ENCODE results near the gene RBM6. TPM values are rescaled to one million over a fixed set of nuclear protein-coding genes. Genes with fewer than 3 reads are reported as not detected.
"Not testable (repeated sequence)": the region's sequence is repeated elsewhere in the genome, so short reads cannot be mapped to it uniquely, and the experiment has no call there.

Gene RBM6
- total and polyA plus RNA-seq, 3 experiments from 2014 or later, result 53.2 to 75.8 (median 71.6) TPM

GRCh38 chr3:49911124-49911420, 28.9 kb upstream of the RBM6 start:
- Histone ChIP-seq H3K4me1 (ENCODE audit: insufficient read depth, low read length) (peaks cover 7% of the 10 kb centered on the region), H3K27ac (ENCODE audit: low read depth, low read length) (no peak overlapping the region), H3K36me3 (ENCODE audit: insufficient read depth, low read length) (peaks cover 8% of the 10 kb centered on the region), H3K9me3 (ENCODE audit: low read length) (no peaks in the 10 kb centered on the region), H3K4me3 (ENCODE audit: low read length) (no peak overlapping the region), H3K27me3 (ENCODE audit: insufficient read depth, low read length, poor library complexity, severe bottlenecking) (no peaks in the 10 kb centered on the region)
- ChIA-PET POLR2A (no interaction called here), CTCF (no interaction called here)
- peaks cover 5 to 11% (median 7%) of the 10 kb centered on the region in 3 donors for H3K4me1 Mint-ChIP-seq
- peaks cover 0 to 47% (median 13%) of the 10 kb centered on the region in 3 donors for H3K36me3 Mint-ChIP-seq
- no peaks in the 10 kb centered on the region for H3K27me3 Mint-ChIP-seq
- H3K9me3 Mint-ChIP-seq, result no peaks in the 10 kb centered on the region
- peak overlapping the region in 1 of 8 donors; percentile 43 for H3K27ac Mint-ChIP-seq
- DNase-seq, result no peak
- H3K4me3 Mint-ChIP-seq, result no peak overlapping the region

DNA sequence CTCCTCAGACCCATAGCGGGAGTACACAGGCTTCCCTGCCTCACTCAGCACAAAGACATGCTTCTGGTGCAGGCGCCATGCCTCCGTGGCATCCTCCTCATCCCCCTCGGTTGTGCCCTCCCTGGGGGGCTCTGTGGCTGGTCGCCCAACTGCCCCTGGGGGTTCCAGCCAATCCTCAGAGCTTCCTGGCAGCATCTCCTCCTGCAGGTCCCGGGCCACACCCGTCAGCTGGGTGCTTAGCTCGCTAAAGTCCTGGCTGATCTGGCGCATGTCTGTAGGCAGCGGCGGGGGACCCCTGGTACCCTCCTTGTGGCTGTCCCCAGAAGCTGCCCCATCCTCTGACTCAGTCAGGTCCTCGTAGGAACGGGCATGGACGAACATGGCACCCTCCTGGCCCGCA, 28.3 kb upstream of the RBM6 start:
- no peak overlapping the region for H3K27ac ChIP-seq (ENCODE audit: low read depth, low read length)
- peaks cover 2% of the 10 kb centered on the region for H3K4me1 ChIP-seq (ENCODE audit: insufficient read depth, low read length)
- no peak overlapping the region for H3K4me3 ChIP-seq (ENCODE audit: low read length)
- H3K9me3 ChIP-seq (ENCODE audit: low read length), result no peaks in the 10 kb centered on the region
- Mint-ChIP-seq H3K27me3 (no peaks in the 10 kb centered on the region), H3K27ac (peak overlapping the region in 1 of 8 donors; percentile 83), H3K4me3 (no peak overlapping the region), H3K4me1 (peaks cover 3 to 6% (median 5%) of the 10 kb centered on the region in 3 donors), H3K9me3 (no peaks in the 10 kb centered on the region), H3K36me3 (peaks cover 0 to 50% (median 13%) of the 10 kb centered on the region in 3 donors)
- ChIA-PET CTCF (interaction anchor here (1.2 kb wide), 1 partner anchor 12 kb away, joined by 3 read pairs; no protein-coding TSS in a partner anchor), POLR2A (interaction anchor here (0.6 kb wide), 1 partner anchor 29 kb away, joined by 3 read pairs; no protein-coding TSS in a partner anchor)
- no peak for DNase-seq
- H3K36me3 ChIP-seq (ENCODE audit: insufficient read depth, low read length), result peaks cover 8% of the 10 kb centered on the region
- no peaks in the 10 kb centered on the region for H3K27me3 ChIP-seq (ENCODE audit: insufficient read depth, low read length, poor library complexity, severe bottlenecking)

- Mint-ChIP-seq H3K4me1 (peaks cover 0 to 4% (median 2%) of the 10 kb centered on the region in 3 donors), H3K9me3 (no peaks in the 10 kb centered on the region), H3K27me3 (no peaks in the 10 kb centered on the region), H3K36me3 (peaks cover 0 to 53% (median 13%) of the 10 kb centered on the region in 3 donors), H3K27ac (peak overlapping the region in 2 of 8 donors; percentile 30 to 60), H3K4me3 (no peak overlapping the region)
- H3K4me1 ChIP-seq (ENCODE audit: insufficient read depth, low read length), result no peaks in the 10 kb centered on the region
- H3K36me3 ChIP-seq (ENCODE audit: insufficient read depth, low read length), result peaks cover 8% of the 10 kb centered on the region
- no peaks in the 10 kb centered on the region for H3K9me3 ChIP-seq (ENCODE audit: low read length)
- H3K27ac ChIP-seq (ENCODE audit: low read depth, low read length), result no peak overlapping the region
- no peak for DNase-seq
- ChIA-PET CTCF (interaction anchor here (1.2 kb wide), 1 partner anchor 13 kb away, joined by 3 read pairs; no protein-coding TSS in a partner anchor), POLR2A (no interaction called here)
- H3K4me3 ChIP-seq (ENCODE audit: low read length), result no peak overlapping the region
- H3K27me3 ChIP-seq (ENCODE audit: insufficient read depth, low read length, poor library complexity, severe bottlenecking), result no peaks in the 10 kb centered on the region
These were observed 27.1 kb upstream of the RBM6 start for GRCh38 chr3:49912881-49913281.

DNA sequence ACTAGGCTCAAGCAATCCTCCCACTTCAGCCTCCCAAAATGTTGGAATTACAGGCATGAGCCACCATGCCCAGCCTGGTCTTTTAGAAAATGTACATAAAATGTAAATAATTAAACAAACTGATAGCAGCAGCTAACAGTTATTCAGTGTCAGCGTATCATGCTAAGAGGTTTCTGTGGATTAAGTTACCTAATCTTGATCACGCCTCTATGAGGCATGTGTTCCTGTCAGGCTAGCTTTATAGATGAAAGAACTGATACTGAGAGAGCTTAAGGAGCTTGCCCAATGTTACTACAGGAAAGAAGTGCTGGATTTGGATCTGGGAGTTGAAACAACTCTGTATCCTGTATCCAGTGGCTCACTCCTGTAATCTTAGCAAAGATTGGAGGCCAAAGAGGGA, 25.0 kb upstream of the RBM6 start:
- no peaks in the 10 kb centered on the region for H3K27me3 Mint-ChIP-seq
- CTCF ChIA-PET, result no interaction called here
- DNase-seq, result no peak
- POLR2A ChIA-PET, result interaction anchor here (0.6 kb wide), 1 partner anchor 45 kb away, joined by 4 read pairs; no protein-coding TSS in a partner anchor
- H3K9me3 ChIP-seq (ENCODE audit: low read length), result no peaks in the 10 kb centered on the region
- H3K27ac ChIP-seq (ENCODE audit: low read depth, low read length), result no peak overlapping the region
- no peaks in the 10 kb centered on the region for H3K27me3 ChIP-seq (ENCODE audit: insufficient read depth, low read length, poor library complexity, severe bottlenecking)
- no peaks in the 10 kb centered on the region for H3K4me1 ChIP-seq (ENCODE audit: insufficient read depth, low read length)
- H3K36me3 ChIP-seq (ENCODE audit: insufficient read depth, low read length), result no peaks in the 10 kb centered on the region
- H3K4me1 Mint-ChIP-seq, result peaks cover 4% of the 10 kb centered on the region in 3 donors
- H3K9me3 Mint-ChIP-seq, result no peaks in the 10 kb centered on the region
- H3K27ac Mint-ChIP-seq, result peak overlapping the region in 1 of 8 donors; percentile 63
- no peak overlapping the region for H3K4me3 Mint-ChIP-seq
- no peak overlapping the region for H3K4me3 ChIP-seq (ENCODE audit: low read length)
- H3K36me3 Mint-ChIP-seq, result peaks cover 0 to 44% (median 13%) of the 10 kb centered on the region in 3 donors

DNA sequence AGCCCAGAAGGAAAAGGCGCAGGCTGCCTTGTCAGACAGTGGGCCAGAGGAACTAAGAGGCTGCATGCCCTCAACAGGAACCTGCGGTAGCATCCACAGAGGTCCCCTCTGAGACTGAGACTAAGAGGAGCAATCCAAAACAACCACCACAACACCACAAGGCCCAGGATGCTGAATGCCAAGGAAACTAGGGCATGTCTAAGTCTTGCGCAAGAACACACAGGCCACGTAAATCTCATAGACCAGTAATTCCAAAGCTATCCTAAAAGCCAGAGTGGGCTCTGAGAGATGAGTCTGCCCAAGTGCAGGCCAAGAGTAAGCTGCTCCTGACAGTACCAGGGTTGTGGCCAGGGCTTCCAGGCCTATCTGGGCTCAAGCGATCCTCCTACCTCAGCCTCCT, 23.3 kb upstream of the RBM6 start:
- ChIA-PET POLR2A (no interaction called here), CTCF (interaction anchor here (1.5 kb wide), 1 partner anchor 11 kb away, joined by 3 read pairs; no protein-coding TSS in a partner anchor)
- Histone ChIP-seq H3K4me1 (ENCODE audit: insufficient read depth, low read length) (no peaks in the 10 kb centered on the region), H3K4me3 (ENCODE audit: low read length) (no peak overlapping the region), H3K27me3 (ENCODE audit: insufficient read depth, low read length, poor library complexity, severe bottlenecking) (no peaks in the 10 kb centered on the region), H3K9me3 (ENCODE audit: low read length) (no peaks in the 10 kb centered on the region), H3K36me3 (ENCODE audit: insufficient read depth, low read length) (no peaks in the 10 kb centered on the region), H3K27ac (ENCODE audit: low read depth, low read length) (no peak overlapping the region)
- Mint-ChIP-seq H3K9me3 (no peaks in the 10 kb centered on the region), H3K27ac (no peak overlapping the region), H3K27me3 (no peaks in the 10 kb centered on the region), H3K36me3 (peaks cover 3 to 31% (median 9%) of the 10 kb centered on the region in 3 donors), H3K4me1 (peaks cover 4 to 6% (median 4%) of the 10 kb centered on the region in 3 donors), H3K4me3 (no peak overlapping the region)
- DNase-seq, result no peak

DNA sequence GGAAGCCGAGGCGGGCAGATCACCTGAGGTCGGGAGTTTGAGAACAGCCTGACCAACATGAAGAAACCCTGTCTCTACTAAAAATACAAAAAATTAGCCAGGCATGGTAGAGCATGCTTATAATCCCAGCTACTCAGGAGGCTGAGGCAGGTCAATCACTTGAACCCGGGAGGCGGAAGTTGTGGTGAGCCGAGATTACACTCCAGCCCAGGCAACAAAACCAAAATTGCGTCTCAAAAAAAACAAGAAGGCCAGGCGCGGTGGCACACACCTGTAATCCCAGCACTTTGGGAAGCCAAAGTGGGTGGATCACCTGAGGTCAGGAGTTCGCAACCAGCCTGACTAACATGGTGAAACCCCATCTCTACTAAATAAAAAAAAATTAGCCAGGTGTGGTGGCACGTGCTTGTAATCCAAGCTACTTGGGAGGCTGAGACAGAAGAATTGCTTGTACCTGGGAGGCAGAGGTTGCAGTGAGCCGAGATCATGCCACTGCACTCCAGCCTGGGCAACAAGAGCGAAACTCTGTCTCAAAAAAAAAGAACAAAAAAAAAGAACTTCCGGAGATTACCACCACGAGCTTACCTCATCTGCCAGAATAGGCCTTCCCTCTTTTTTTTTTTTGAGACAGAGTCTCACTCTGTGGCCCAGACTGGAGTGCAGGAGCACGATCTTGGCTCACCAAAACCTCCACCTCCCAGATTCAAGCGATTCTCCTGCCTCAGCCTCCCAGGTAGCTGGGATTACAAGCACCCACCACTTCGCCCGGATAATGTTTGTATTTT, 22.0 kb upstream of the RBM6 start:
- H3K9me3 Mint-ChIP-seq; H3K4me1 Mint-ChIP-seq; H3K9me3 ChIP-seq (ENCODE audit: low read length); H3K4me3 ChIP-seq (ENCODE audit: low read length); H3K27me3 Mint-ChIP-seq; POLR2A ChIA-PET; H3K27ac ChIP-seq (ENCODE audit: low read depth, low read length); H3K4me3 Mint-ChIP-seq; H3K36me3 ChIP-seq (ENCODE audit: insufficient read depth, low read length); H3K27ac Mint-ChIP-seq; H3K27me3 ChIP-seq (ENCODE audit: insufficient read depth, low read length, poor library complexity, severe bottlenecking); DNase-seq; H3K4me1 ChIP-seq (ENCODE audit: insufficient read depth, low read length): not testable (repeated sequence)
- CTCF ChIA-PET, result interaction anchor here (1.5 kb wide), 1 partner anchor 9 kb away, joined by 3 read pairs; no protein-coding TSS in a partner anchor
- H3K36me3 Mint-ChIP-seq, result peaks cover 3 to 18% (median 5%) of the 10 kb centered on the region in 3 donors

- Histone ChIP-seq H3K9me3 (ENCODE audit: low read length) (no peaks in the 10 kb centered on the region), H3K27me3 (ENCODE audit: insufficient read depth, low read length, poor library complexity, severe bottlenecking) (no peaks in the 10 kb centered on the region), H3K27ac (ENCODE audit: low read depth, low read length) (no peak overlapping the region), H3K4me3 (ENCODE audit: low read length) (no peak overlapping the region), H3K36me3 (ENCODE audit: insufficient read depth, low read length) (no peaks in the 10 kb centered on the region), H3K4me1 (ENCODE audit: insufficient read depth, low read length) (peaks cover 14% of the 10 kb centered on the region)
- no peaks in the 10 kb centered on the region for H3K27me3 Mint-ChIP-seq
- no peaks in the 10 kb centered on the region for H3K9me3 Mint-ChIP-seq
- ChIA-PET CTCF (interaction anchor here (1.4 kb wide), 1 partner anchor 18 kb away, joined by 3 read pairs; no protein-coding TSS in a partner anchor), POLR2A (interaction anchor here (0.6 kb wide), 1 partner anchor 93 kb away, joined by 7 read pairs; no protein-coding TSS in a partner anchor)
- H3K4me1 Mint-ChIP-seq, result peaks cover 14 to 36% (median 18%) of the 10 kb centered on the region in 3 donors
- H3K36me3 Mint-ChIP-seq, result peaks cover 3 to 18% (median 6%) of the 10 kb centered on the region in 3 donors
- peak overlapping the region in 1 of 8 donors; percentile 17 for H3K27ac Mint-ChIP-seq
- H3K4me3 Mint-ChIP-seq, result no peak overlapping the region
- no peak for DNase-seq
These were observed 15.3 kb upstream of the RBM6 start for GRCh38 chr3:49924683-49925082.

DNA sequence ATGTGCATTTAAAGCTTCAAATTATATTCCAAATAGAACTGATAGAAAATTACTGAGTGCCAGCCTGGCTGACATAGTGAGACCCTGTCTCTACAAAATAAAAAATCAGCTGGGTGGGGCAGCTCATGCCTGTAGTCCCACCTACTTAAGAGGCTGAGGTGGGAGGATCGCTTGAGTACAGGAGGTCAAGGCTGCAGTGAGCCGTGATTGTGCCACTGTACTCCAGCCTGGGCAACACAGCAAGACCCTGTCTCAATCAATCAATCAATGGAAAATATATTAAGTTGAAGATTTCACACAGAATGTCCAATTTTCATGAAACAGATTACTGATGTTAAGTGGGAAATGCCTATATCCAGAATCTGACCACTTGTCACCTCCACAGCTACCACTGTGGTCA, 14.5 kb upstream of the RBM6 start:
- Histone ChIP-seq H3K27ac (ENCODE audit: low read depth, low read length) (no peak overlapping the region), H3K4me3 (ENCODE audit: low read length) (no peak overlapping the region), H3K9me3 (ENCODE audit: low read length) (no peaks in the 10 kb centered on the region), H3K4me1 (ENCODE audit: insufficient read depth, low read length) (peaks cover 21% of the 10 kb centered on the region), H3K27me3 (ENCODE audit: insufficient read depth, low read length, poor library complexity, severe bottlenecking) (no peaks in the 10 kb centered on the region), H3K36me3 (ENCODE audit: insufficient read depth, low read length) (no peaks in the 10 kb centered on the region)
- no peak for DNase-seq
- ChIA-PET POLR2A (no interaction called here), CTCF (interaction anchor here (1.4 kb wide), 1 partner anchor 19 kb away, joined by 3 read pairs; no protein-coding TSS in a partner anchor)
- Mint-ChIP-seq H3K27ac (peak overlapping the region in 3 of 8 donors; percentile 8 to 77 (median 74)), H3K4me3 (no peak overlapping the region), H3K36me3 (peaks cover 0 to 14% (median 3%) of the 10 kb centered on the region in 3 donors), H3K9me3 (no peaks in the 10 kb centered on the region), H3K27me3 (no peaks in the 10 kb centered on the region), H3K4me1 (peaks cover 20 to 40% (median 25%) of the 10 kb centered on the region in 3 donors)
